Endodermal cell (in vitro differentiated cells): Measurements from ENCODE around the gene MTA3. TPM values are rescaled to one million over a fixed set of nuclear protein-coding genes. Genes with fewer than 3 reads are reported as not detected.

Experiments used
- DNase-seq: peaks from one replicate; pipeline ENCODE4 v3.0.0-alpha.2; 2017
- H3K27ac ChIP-seq: 2 replicates; pipeline ENCODE4 v1.5.1; 2013; ENCODE audit warnings: mild to moderate bottlenecking, low read depth, low read length, moderate library complexity
- H3K27me3 ChIP-seq: 2 replicates; pipeline ENCODE4 v1.6.1; 2013; ENCODE audit warnings: mild to moderate bottlenecking, low read length, moderate library complexity; ENCODE audit not compliant: insufficient read depth, control insufficient read depth, poor library complexity, severe bottlenecking
- H3K36me3 ChIP-seq: 2 replicates; pipeline ENCODE4 v1.7.0; 2013; ENCODE audit warnings: mild to moderate bottlenecking, low read length, moderate library complexity; ENCODE audit not compliant: control insufficient read depth, insufficient read depth
- H3K4me1 ChIP-seq: one replicate; pipeline ENCODE4 v1.7.0; 2013; ENCODE audit warnings: low read length; ENCODE audit not compliant: control insufficient read depth, insufficient read depth
- H3K4me3 ChIP-seq: 2 replicates; pipeline ENCODE4 v1.5.1; 2013; ENCODE audit warnings: mild to moderate bottlenecking, low read length, moderate library complexity
- H3K9ac ChIP-seq: 2 replicates; pipeline ENCODE4 v1.6.1; 2013; ENCODE audit warnings: mild to moderate bottlenecking, low read length, moderate library complexity; ENCODE audit not compliant: poor library complexity, severe bottlenecking; ENCODE audit errors: extremely low read depth
- H3K9me3 ChIP-seq: 2 replicates; pipeline ENCODE4 v1.6.1; 2013; ENCODE audit warnings: mild to moderate bottlenecking, low read length, moderate library complexity; ENCODE audit not compliant: control insufficient read depth
- H3K27ac Mint-ChIP-seq: 2 replicates; pipeline ENCODE4 v1.8.0; 2020; ENCODE audit warnings: mixed read lengths
- H3K27me3 Mint-ChIP-seq: 2 replicates; pipeline ENCODE4 v1.8.0; 2021; ENCODE audit warnings: mild to moderate bottlenecking, mixed read lengths; ENCODE audit not compliant: insufficient read depth
- H3K36me3 Mint-ChIP-seq: 2 replicates; pipeline ENCODE4 v1.8.0; 2020; ENCODE audit warnings: low read depth, mixed read lengths
- H3K4me1 Mint-ChIP-seq: 2 replicates; pipeline ENCODE4 v1.8.0; 2020; ENCODE audit warnings: mixed read lengths
- H3K4me3 Mint-ChIP-seq: 2 replicates; pipeline ENCODE4 v1.8.0; 2020; ENCODE audit warnings: mild to moderate bottlenecking, moderate library complexity, mixed read lengths
- H3K9me3 Mint-ChIP-seq: 2 replicates; pipeline ENCODE4 v1.8.0; 2020; ENCODE audit warnings: mild to moderate bottlenecking, mixed read lengths
- CTCF ChIP-seq: fragments of 200-600 bp; sonication (generic); conservative IDR thresholded peaks from 2 replicates; pipeline ENCODE4 v1.5.0; 2021; ENCODE audit warnings: antibody characterized with exemption, mild to moderate bottlenecking
- WGBS, 2 experiments: methylation state at CpG; one replicate each; pipeline versions ENCODE4 v1.1.5 to v1.1.7; 2013; ENCODE audit warnings: missing lambda C conversion rate in 2 of 2, mixed read lengths in 1 of 2; ENCODE audit not compliant: insufficient coverage in 1 of 2, insufficient read length in 1 of 2; 5-methylcytosine and 5-hydroxymethylcytosine counted together
- total RNA-seq, 2 donors: library from RNA; stranded (reverse); fragmentation: NEBNext Ultra II Directional in 1 of 2; extraction: Animal tissue kit (Norgen Biotek cat#: 25700) in 1 of 2; gene quantifications; 2 replicates in 1 of 2; 3 replicates in 1 of 2; pipeline ENCODE4 v1.2.1, GENCODE V29; 2021

The MTA3 gene
- total RNA-seq, 2 donors from 2014 or later = 138 to 154 TPM

GRCh38 chr2:42796427-42797248 is 228.2 kb downstream of the MTA3 start:
- 99 to 100% methylated on average over 3 to 6 of the region's 7 CpGs for whole genome bisulfite sequencing, 2 experiments

GRCh38 chr2:42797281-42797680 is 228.8 kb downstream of the MTA3 start:
- H3K9me3 Mint-ChIP-seq = peaks cover 4% of the 10 kb centered on the region
- no peak for TF ChIP-seq CTCF
- no peak overlapping the region for H3K27ac Mint-ChIP-seq
- WGBS, 2 experiments = 78 to 83% methylated on average over 6 of the region's 6 CpGs
- DNase-seq = no peak
- peaks cover 16% of the 10 kb centered on the region for H3K4me1 Mint-ChIP-seq
- H3K4me3 Mint-ChIP-seq = no peak overlapping the region
- Histone ChIP-seq H3K9ac (no peak overlapping the region), H3K4me3 (no peak overlapping the region), H3K27ac (no peak overlapping the region), H3K4me1 (peaks cover 3% of the 10 kb centered on the region), H3K9me3 (peaks cover 10% of the 10 kb centered on the region), H3K36me3 (no peaks in the 10 kb centered on the region), H3K27me3 (peaks cover 45% of the 10 kb centered on the region)
- H3K36me3 Mint-ChIP-seq = peaks cover 4% of the 10 kb centered on the region
- H3K27me3 Mint-ChIP-seq = peaks cover 28% of the 10 kb centered on the region

More at GRCh38 chr2:42796427-42797248, 228.2 kb downstream of the MTA3 start:
- Mint-ChIP-seq H3K27me3 (peaks cover 31% of the 10 kb centered on the region), H3K9me3 (peaks cover 4% of the 10 kb centered on the region), H3K4me1 (peaks cover 21% of the 10 kb centered on the region), H3K27ac (no peak overlapping the region), H3K4me3 (no peak overlapping the region), H3K36me3 (peaks cover 4% of the 10 kb centered on the region)
- H3K9me3 ChIP-seq = peaks cover 10% of the 10 kb centered on the region
- no peak overlapping the region for H3K27ac ChIP-seq
- TF ChIP-seq CTCF = no peak
- no peak overlapping the region for H3K9ac ChIP-seq
- peaks cover 45% of the 10 kb centered on the region for H3K27me3 ChIP-seq
- H3K4me3 ChIP-seq = no peak overlapping the region
- H3K36me3 ChIP-seq = no peaks in the 10 kb centered on the region
- peaks cover 3% of the 10 kb centered on the region for H3K4me1 ChIP-seq
- no peak for DNase-seq

GRCh38 chr2:42799881-42800280 is 231.4 kb downstream of the MTA3 start:
- Mint-ChIP-seq H3K27ac (no peak overlapping the region), H3K9me3 (peaks cover 4% of the 10 kb centered on the region), H3K36me3 (peaks cover 4% of the 10 kb centered on the region), H3K4me1 (no peaks in the 10 kb centered on the region), H3K27me3 (peaks cover 34% of the 10 kb centered on the region), H3K4me3 (no peak overlapping the region)
- peaks cover 10% of the 10 kb centered on the region for H3K9me3 ChIP-seq
- peaks cover 45% of the 10 kb centered on the region for H3K27me3 ChIP-seq
- no peak overlapping the region for H3K27ac ChIP-seq
- H3K9ac ChIP-seq = no peak overlapping the region
- no peaks in the 10 kb centered on the region for H3K4me1 ChIP-seq
- WGBS, 2 experiments = 88 to 91% methylated on average over 2 to 3 of the region's 4 CpGs
- no peak for TF ChIP-seq CTCF
- no peak for DNase-seq
- no peaks in the 10 kb centered on the region for H3K36me3 ChIP-seq
- no peak overlapping the region for H3K4me3 ChIP-seq
